Right lobe of liver (tissue), 6 donors: ENCODE data around the gene LMO7. TPM values are rescaled to one million over a fixed set of nuclear protein-coding genes. Genes with fewer than 3 reads are reported as not detected.

Experiments used
- ATAC-seq, 4 donors: fragments of 200-7000 bp; cut with Tn5 transposase; one replicate each; pipeline ENCODE4 v1.9.1; 2020; ENCODE audit warnings: mild to moderate bottlenecking in 4 of 4, moderate library complexity in 4 of 4
- DNase-seq, 3 donors: peaks; one replicate each; pipeline ENCODE4 v3.0.0-alpha.2; 2020
- H3K27ac ChIP-seq, 3 donors: fragments of 200-600 bp; one replicate each; pipeline ENCODE4 v1.8.0; 2022
- H3K27me3 ChIP-seq, 2 donors: fragments of 200-600 bp; one replicate each; pipeline ENCODE4 v1.8.0; 2022
- H3K36me3 ChIP-seq, 4 donors: fragments of 200-600 bp; sonication (generic) in 1 of 4; one replicate each; pipeline versions ENCODE4 v1.5.1 to v1.8.0; 2017 to 2022; ENCODE audit warnings: control low read depth in 1 of 4
- H3K4me1 ChIP-seq, 4 donors: fragments of 200-600 bp; sonication (generic) in 1 of 4; one replicate each; pipeline versions ENCODE4 v1.5.1 to v1.8.0; 2017 to 2022; ENCODE audit warnings: control low read depth in 1 of 4
- H3K4me3 ChIP-seq, 3 donors: fragments of 200-600 bp; one replicate each; pipeline ENCODE4 v1.8.0; 2022
- H3K9me3 ChIP-seq, 4 donors: fragments of 200-600 bp; sonication (generic) in 1 of 4; one replicate each; pipeline versions ENCODE4 v1.5.1 to v1.8.0; 2017 to 2022; ENCODE audit warnings: control low read depth in 1 of 4
- CTCF ChIP-seq, 4 donors: fragments of 200-600 bp in 3 of 4; fragments of 450-650 bp in 1 of 4; IDR thresholded peaks; one replicate each; pipeline versions ENCODE4 v1.5.1 to v1.8.0; 2016 to 2022; ENCODE audit warnings: antibody characterized with exemption in 4 of 4, mild to moderate bottlenecking in 2 of 4
- POLR2A ChIP-seq: fragments of 450-650 bp; IDR thresholded peaks from one replicate; pipeline ENCODE4 v1.6.1; 2017; ENCODE audit warnings: antibody characterized with exemption, mild to moderate bottlenecking
- WGBS: methylation state at CpG from one replicate; pipeline ENCODE4 v1.1.6; 2018; ENCODE audit warnings: low coverage, low lambda C conversion rate; ENCODE audit not compliant: insufficient coverage; ENCODE audit errors: missing lambda C conversion rate; 5-methylcytosine and 5-hydroxymethylcytosine counted together
- intact Hi-C, 2 donors: fragments of 100-400 bp; cut with DNase I; formaldehyde crosslinking; loops; one replicate each; pipeline versions ENCODE4 v1.11.2 to v1.14.1; 2022
- total RNA-seq, 6 experiments: library from RNA; depleted of rRNA in 2 of 6; stranded (reverse); fragments of >200 nt in 2 of 6; fragmentation: NEBNext Ultra II Directional in 3 of 6; extraction: Animal tissue kit (Norgen Biotek cat#: 25700) in 3 of 6; gene quantifications; one replicate each; pipeline versions ENCODE4 v1.1.0 to v1.2.4, GENCODE V29; 2016 to 2023
- donor health status: DM: no; HTN: yes; CAD: no.
- donor health status: DM: no; HTN: no; CAD: no.
- donor health status: DM: no; HTN: no; CAD: no.
- donor health status: DM: no; HTN: yes; CAD: no.
- donor health status: DM: no; HTN: yes; CAD: no.

The LMO7 gene
- total RNA-seq, 6 experiments from 2014 or later = 42.3 to 60.2 (median 51.1) TPM

- intact Hi-C loops = no loop called here
- no peak for TF ChIP-seq CTCF (IDR thresholded peaks at IDR 0.05)
- TF ChIP-seq POLR2A = no peak
- DNase-seq (no peak), ATAC-seq (no peak)
- Histone ChIP-seq H3K9me3 (no peaks in the 10 kb centered on the region), H3K27me3 (no peaks in the 10 kb centered on the region), H3K27ac (no peak overlapping the region), H3K4me3 (no peak overlapping the region), H3K36me3 (no peaks in the 10 kb centered on the region), H3K4me1 (no peaks in the 10 kb centered on the region)
- WGBS = 62% methylated on average over 4 of the region's 4 CpGs
Observed at GRCh38 chr13:75908141-75908540, 272.0 kb downstream of the LMO7 start.

Other genes starting within 250 kb of the LMO7 start
- gene TBC1D4, start 154.2 kb upstream of the LMO7 start, total RNA-seq = 10 to 100 TPM in 4 of 6 experiments, 1 to 10 TPM in 2; 7.7 to 18.6 (median 10.3) TPM
- 10 to 100 TPM; 35.0 to 86.1 (median 58.2) TPM for gene COMMD6, start 98.5 kb upstream of the LMO7 start, total RNA-seq
- 10 to 100 TPM; 14.8 to 33.9 (median 21.9) TPM for gene UCHL3, start 86.5 kb upstream of the LMO7 start, total RNA-seq